C4-2B (cell line): ENCODE data around the gene SRPK1.

Experiments
- H3K27ac ChIP-seq: fragments of 450-650 bp; 2 replicates; pipeline ENCODE4 v1.5.1; 2017
- ZFX ChIP-seq: fragments of 450-650 bp; IDR thresholded peaks from 2 replicates; pipeline ENCODE4 v1.6.1; 2017
- TF ChIP-seq, protein P1 (sequence below): fragments of 450-650 bp; conservative IDR thresholded peaks from 2 replicates; pipeline ENCODE4 v1.5.1; 2017; ENCODE audit warnings: mild to moderate bottlenecking

SRPK1 gene

DNA sequence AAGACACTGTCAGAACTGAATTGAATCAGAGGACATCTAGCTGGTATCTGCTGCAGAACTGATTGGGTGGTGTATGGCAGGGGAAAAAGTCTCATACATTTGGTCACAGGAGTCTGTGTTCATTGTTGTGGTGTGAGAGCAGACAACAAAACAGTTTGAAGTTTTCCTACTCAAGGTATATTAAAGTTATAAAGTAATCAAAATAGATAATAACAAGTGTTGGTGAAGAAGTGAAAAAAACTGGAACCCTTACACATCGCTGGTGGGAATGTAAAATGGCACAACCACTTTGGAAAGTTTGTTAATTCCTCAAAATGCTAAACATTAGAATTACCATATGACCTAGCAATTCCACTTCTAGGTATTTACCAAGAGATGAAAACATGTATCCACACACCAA, 24.7 kb downstream of the SRPK1 start:
- H3K27ac ChIP-seq = no peak overlapping the region
- no peak for TF ChIP-seq ZFX
- TF ChIP-seq, protein P1, sequence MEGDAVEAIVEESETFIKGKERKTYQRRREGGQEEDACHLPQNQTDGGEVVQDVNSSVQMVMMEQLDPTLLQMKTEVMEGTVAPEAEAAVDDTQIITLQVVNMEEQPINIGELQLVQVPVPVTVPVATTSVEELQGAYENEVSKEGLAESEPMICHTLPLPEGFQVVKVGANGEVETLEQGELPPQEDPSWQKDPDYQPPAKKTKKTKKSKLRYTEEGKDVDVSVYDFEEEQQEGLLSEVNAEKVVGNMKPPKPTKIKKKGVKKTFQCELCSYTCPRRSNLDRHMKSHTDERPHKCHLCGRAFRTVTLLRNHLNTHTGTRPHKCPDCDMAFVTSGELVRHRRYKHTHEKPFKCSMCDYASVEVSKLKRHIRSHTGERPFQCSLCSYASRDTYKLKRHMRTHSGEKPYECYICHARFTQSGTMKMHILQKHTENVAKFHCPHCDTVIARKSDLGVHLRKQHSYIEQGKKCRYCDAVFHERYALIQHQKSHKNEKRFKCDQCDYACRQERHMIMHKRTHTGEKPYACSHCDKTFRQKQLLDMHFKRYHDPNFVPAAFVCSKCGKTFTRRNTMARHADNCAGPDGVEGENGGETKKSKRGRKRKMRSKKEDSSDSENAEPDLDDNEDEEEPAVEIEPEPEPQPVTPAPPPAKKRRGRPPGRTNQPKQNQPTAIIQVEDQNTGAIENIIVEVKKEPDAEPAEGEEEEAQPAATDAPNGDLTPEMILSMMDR = no peak

DNA sequence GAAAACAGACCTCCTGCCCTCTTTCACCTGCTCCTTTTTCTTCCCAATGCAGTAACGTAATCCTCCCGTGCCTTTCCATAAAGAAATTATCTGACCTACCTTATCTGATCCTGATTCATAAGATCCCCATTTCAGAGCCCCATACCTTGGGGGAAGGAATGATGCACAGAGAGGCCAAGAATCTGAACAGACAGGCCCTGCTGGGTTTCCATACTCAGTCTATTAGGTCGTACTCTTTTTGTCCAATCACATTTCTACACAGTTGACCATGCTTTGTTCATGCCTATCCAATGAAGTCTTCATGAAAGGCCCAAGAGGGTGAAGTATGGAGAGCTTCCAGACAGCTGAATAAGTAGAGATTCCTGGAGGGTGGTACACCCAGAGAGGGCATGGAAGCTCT, 25.3 kb downstream of the SRPK1 start:
- no peak for TF ChIP-seq ZFX
- TF ChIP-seq, protein P1 = no peak
- H3K27ac ChIP-seq = no peak overlapping the region

DNA sequence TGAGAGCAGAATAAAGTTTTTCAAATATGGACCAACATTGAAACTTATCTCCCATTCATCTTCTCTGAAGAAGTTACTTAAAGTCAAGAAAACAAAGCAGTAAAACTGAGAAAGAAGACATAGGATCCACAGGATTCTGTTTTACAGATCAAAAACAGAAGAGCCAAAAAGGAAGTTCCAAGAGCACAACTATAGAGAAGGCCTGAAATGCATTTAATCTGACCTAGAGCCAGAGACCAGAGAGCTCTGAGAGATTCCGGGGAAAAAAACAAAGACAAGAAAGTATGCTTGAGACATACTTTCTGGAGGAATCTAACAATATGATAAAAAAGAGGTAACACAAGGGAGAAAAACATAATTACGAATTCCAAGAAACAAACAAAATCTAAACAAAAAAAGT, 26.1 kb downstream of the SRPK1 start:
- no peak overlapping the region for H3K27ac ChIP-seq
- no peak for TF ChIP-seq ZFX
- TF ChIP-seq, protein P1 = no peak

DNA sequence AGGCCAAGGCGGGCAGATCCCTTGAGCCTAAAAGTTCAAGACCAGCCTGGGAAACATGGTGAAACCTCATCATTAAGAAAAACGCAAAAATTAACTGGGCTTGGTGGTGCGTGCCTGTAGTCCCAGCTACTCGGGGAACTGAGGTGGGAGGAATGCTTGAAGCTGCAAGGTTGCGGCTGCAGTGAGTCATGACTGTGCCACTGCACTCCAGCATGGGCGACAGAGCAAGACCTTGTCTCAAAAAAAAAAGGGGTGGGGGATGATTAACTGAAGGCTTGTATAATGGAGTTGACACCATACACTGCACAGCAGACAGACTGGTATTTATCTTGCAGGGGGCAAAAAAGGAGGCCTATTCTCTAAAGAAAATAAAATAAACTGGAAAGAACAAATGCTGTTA, 27.7 kb downstream of the SRPK1 start:
- no peak overlapping the region for H3K27ac ChIP-seq
- TF ChIP-seq ZFX = no peak
- TF ChIP-seq, protein P1 = no peak

DNA sequence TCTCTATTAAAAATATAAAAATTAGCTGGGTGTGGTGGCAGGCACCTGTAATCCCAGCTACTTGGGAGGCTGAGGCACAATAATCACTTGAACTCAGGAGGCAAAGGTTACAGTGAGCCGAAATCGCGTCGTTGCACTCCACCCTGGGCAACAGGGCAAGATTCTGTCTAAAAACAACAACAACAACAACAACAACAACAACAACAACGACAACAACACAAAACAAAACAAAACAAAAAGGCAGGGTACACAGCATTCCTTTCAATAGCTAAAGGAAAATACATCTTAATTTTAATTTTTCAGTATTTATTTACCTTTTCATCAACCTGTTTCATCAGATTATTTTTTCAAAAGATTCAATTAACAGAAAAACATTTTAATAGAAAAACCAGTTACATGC, 28.4 kb downstream of the SRPK1 start:
- H3K27ac ChIP-seq = no peak overlapping the region

DNA sequence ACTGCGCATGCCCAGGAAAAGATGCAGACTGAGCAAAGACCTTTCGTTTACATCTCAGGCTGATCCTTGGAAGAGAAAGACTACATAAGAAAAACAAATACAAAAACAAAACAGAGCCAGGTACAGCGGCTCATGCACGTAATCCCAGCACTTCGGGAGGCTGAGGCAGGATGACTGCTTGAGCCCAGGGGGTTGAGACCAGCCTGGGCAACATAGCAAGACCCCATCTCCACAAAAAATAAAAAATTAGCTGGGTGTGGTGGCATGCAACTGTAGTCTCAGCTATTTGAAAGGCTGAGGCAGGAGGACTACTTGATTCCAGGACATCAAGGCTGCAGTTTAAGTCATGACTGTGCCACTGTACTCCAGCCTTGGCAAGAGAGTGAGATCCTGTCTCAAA, 41.7 kb downstream of the SRPK1 start:
- no peak for TF ChIP-seq ZFX
- TF ChIP-seq, protein P1 = no peak
- no peak overlapping the region for H3K27ac ChIP-seq

More for the DNA sequence above, 28.4 kb downstream of the SRPK1 start:
- TF ChIP-seq, protein P1 = no peak
- TF ChIP-seq ZFX = no peak

DNA sequence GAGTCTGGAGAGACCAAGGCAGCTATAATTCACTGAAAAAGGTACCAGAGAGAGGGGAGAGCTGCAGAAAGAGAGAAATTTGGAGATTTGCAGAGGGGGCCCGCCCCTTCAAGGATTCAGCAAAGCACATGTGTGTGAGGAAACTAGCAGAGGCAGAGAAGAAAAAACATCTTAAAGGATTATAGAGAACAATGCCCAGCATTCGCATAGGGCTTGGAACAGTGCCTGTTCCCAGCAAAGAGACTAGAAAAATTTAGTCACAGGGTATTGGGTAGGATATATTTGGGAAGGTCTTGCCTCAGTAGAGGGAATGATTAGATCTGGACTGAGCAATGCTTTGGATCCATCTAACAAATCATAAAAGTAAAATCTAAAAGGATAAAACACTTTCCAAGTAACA, 44.0 kb downstream of the SRPK1 start:
- TF ChIP-seq ZFX = no peak
- TF ChIP-seq, protein P1 = no peak
- H3K27ac ChIP-seq = no peak overlapping the region
